ENCODE data around the gene QRFPR.
"Not testable (repeated sequence)": the region's sequence is repeated elsewhere in the genome, so short reads cannot be mapped to it uniquely, and the experiment has no call there.

QRFPR gene

GRCh38 chr4:121338518-121338917 is 42.3 kb downstream of the QRFPR start:
- no peak for DNase-seq

GRCh38 chr4:121336706-121337105 is 44.1 kb downstream of the QRFPR start:
- no peak for DNase-seq

- no peak for DNase-seq
Measured at GRCh38 chr4:121330180-121330665, 50.6 kb downstream of the QRFPR start.

- DNase-seq, result no peak
Measured at GRCh38 chr4:121326597-121326996, 54.2 kb downstream of the QRFPR start.

- DNase-seq, result no peak
Measured at GRCh38 chr4:121324331-121324730, 56.5 kb downstream of the QRFPR start.

- DNase-seq, result no peak
Measured at GRCh38 chr4:121321466-121321865, 59.4 kb downstream of the QRFPR start.

DNA sequence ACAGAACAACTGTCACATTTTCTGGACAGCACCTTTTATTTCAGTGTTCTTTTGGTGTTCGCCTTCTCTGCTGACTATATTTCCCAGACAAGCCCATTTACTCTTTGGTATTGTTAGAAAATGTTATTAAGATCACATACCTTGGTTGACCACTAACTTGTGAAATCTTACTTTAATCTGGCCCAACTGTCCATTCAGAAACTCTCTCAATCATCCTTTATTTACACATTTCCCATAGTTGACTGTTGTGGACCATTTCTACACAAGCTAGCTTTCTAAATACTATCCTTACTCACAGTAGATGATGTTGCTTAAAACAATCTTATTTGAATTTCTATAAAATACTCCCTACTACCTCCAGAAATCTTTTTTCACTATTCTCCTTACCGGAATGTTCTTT is 64.7 kb downstream of the QRFPR start:
- DNase-seq, result no peak

GRCh38 chr4:121313430-121313829 is 67.4 kb downstream of the QRFPR start:
- not testable (repeated sequence) for DNase-seq

DNA sequence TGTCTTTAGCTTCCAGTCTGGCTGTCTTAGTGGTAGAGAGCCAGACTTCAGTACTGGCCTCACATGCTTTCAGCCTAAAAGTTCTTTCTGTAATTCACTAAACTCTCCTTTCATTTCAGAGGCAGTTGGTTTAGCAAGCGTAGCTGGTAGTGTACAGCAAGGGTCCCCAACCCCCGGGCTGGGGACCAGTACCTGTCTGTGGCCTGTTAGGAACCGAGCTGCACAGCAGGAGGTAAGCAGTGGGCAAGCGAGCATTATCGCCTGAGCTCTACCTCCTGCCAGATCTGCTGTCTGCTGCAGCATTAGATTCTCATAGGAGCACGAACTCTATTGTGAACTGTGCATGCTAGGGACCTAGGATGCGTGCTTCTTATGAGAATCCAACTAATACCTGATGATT is 72.0 kb downstream of the QRFPR start:
- DNase-seq, result no peak

DNA sequence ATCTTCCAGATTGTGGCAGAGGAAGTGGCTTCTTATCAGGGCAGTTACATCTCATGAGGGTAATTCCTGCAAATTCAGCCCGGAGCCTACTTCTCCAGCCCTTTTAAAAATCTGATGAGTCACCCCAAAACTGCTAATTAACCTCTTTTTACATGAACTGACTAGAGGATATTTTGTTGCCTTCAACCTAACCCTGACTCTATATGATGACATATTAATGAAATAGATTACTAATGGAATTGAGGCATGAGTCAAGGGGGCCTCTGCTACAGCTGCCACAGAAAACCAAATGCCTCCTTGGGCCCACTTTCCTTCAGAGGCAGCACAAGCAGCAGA is 72.5 kb downstream of the QRFPR start:
- DNase-seq, result no peak

- peak; percentile 1 for DNase-seq
Measured at GRCh38 chr4:121307445-121308327, 73.1 kb downstream of the QRFPR start.

DNA sequence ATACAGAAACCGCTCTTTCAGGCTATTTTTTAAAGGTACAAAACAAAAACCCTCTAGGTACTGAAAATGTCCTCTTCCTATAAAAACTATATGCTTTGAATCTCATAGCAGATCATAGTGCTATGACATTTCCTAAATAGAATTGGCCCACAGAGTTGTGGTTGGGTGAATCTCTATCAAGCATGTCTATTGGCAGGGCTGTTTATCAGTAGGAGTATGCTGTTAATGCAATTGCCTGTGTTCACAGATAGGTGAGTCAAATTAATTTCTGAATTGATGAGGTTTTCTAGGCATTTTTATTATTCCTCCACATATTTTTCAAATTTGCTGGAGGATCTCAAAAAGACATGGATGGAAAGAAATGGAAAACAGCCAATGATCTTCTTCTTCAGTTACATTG is 73.9 kb downstream of the QRFPR start:
- no peak for DNase-seq

- DNase-seq, result no peak
Measured at GRCh38 chr4:121304893-121305292, 75.9 kb downstream of the QRFPR start.

- no peak for DNase-seq
Measured at GRCh38 chr4:121299367-121299766, 81.5 kb downstream of the QRFPR start.

GRCh38 chr4:121283319-121283718 is 97.5 kb downstream of the QRFPR start:
- DNase-seq, result no peak

DNA sequence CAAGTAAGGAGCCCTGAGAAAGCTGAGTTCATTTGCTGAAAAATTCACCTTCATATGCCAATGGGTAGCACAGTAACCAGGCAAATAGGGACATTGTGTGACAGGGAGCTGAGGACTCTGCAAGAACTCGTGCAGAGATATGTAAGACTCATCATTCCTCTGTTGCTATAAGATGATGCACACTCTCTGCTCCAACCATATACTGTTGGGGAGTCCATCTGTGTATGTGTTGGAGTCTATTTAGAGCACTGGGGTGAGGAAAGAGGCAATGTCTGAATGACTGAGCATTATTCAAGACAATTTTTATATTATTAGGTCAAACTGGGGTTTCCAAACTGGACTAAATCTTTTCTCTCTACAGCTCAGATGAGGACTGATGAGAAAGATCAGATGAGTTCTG is 100.4 kb downstream of the QRFPR start:
- no peak for DNase-seq

DNA sequence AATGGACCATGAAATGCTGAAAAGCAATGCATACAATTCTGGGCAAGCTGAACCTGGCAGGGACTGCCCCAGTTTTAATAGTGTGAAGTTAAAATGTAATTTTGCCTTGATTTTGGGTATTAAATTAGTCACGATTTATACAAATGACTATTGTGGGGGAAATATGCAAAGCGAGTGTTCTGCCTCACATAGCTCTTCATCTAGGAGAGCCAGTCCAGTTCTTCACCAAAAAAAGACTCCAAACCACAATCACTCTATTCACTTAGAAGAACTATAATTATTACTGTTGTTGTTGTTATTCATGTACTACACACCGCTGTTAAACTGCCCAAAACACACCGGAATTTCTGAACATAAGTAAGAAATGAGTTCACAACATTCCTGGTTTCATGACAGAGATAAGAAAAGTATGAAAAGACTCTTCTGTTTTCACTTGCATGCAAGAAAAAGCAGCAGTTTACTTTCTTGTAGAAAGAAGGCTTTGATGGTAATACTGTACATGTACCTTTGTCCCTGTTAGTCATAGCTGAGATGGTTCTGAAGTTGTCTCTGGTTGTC is 101.9 kb downstream of the QRFPR start:
- DNase-seq, result no peak
